NCI-H187 treated with DMSO at 0.1 percent for 48 hours (cell line): ENCODE results near the gene SPEM3.

ENCODE experiments used
- DNase-seq: peaks from one replicate; lab custom pipeline; 2025; lab: John Stamatoyannopoulos, UW

SPEM3 gene

DNA sequence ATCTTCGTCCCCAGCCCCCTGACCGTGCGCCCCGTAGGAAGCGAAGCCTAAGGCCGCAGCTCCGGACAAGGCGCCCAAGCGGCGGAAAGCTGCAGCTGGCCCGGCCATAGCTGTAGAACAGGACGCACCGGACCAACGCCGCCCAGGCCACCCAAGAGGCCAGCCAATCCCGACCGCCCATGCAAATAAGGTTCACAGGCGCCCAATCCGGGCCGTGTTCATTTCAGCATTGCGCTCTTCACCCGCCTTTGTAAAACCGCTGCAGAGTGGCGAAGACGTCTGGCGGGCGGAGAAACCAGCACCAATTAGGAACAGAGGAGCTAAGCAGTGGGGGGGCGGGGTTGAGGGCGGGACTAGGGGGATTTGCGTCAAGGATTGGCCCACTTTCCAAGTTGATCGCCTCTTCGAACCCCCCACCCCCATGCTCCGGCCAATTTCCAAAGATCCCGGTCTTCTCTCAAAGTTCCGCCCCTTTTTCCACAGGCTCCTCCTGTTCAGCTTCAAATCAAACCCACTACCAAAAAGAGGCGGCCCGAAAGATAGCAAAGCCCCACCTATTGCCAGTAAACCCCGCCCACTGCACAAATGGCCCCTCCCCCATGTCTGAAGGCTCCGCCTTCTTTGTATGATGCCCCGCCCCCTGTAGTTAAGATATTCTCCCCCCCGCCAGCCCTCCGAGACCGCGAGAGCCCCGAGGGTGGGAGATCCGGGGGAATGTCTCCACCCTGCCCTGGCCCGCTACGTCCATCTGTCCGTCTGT lies 24.5 kb upstream of the SPEM3 start, which contains the start of gene TMEM256:
Gene TMEM256 (minus strand): TSS at position 121 of the 760 bp plus-strand sequence. CDS start 13 bp downstream, at position 108.
- DNase-seq = peak; percentile 64

DNA sequence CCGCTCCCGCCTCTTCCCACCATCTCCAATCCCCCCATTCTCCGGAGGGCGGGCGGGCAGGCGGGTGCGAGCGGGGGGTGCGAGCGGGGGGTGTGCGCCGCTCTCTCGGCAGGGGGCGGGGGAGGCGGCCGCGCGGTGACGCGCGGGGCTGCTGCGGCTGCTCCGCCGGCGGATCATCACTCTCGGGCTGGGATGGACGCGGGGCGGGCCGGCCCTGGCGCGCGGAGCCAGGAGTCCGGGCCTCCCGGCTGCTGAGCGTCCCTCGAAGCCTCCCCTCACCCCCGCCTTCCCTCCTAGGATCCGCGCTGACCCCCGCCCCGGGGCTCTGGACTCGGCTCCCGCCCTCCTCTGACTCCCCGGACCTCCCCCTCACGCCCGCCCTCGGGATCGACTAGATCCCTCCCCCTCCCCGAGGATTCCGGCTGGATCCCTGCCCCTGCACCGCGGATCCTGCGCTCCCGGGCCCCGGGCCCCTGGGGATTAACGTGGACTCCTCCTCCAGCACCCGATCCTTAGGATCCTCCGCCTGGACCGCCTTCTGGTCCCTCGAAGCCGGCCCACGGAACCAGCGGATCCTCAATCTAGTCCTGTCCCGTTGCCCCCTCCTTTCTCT lies 23.8 kb upstream of the SPEM3 start:
- no peak for DNase-seq

DNA sequence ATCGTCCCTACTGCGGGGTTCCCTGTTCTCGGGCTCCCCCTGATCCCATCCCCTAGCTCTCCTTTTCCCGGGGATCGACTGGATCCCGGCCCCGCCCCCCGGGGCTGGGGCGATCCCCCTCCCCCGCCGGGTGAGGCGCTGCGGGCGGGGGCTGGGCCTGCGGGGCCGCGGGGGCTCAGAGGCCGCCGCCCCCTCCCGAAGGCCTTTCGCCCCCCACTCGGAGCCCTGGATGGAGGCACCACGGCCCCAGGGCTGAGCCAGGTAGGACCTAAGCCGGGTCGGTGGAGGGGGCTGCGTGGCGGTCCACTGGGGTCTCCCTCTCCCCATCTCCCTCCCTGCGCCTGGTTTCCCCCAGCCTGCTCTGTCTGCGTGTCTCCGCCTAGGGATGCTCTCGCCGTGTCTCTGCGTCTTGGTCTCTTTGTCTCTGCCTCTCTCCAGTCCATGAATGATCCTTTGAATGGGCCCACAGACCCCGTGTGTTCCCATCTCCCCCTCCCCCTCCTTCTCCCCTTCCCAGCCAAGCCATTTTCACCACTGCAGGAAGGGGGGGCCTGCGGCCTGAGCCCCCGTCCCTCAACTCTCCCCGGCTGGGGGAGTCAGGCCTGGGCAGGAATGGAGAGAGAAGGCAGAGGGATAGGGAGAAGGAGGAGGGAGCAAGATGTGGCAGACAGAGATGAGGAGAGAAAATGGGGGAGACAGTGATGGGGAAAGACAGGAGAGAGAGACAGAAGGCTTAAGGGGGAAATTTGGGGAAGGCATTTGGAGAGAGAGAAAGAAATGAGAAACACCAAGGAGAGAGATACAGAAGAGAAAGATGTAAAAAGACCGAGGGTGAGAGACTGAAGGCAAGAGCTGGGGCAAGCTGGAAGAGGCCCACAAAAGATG lies 23.1 kb upstream of the SPEM3 start:
- DNase-seq = no peak

DNA sequence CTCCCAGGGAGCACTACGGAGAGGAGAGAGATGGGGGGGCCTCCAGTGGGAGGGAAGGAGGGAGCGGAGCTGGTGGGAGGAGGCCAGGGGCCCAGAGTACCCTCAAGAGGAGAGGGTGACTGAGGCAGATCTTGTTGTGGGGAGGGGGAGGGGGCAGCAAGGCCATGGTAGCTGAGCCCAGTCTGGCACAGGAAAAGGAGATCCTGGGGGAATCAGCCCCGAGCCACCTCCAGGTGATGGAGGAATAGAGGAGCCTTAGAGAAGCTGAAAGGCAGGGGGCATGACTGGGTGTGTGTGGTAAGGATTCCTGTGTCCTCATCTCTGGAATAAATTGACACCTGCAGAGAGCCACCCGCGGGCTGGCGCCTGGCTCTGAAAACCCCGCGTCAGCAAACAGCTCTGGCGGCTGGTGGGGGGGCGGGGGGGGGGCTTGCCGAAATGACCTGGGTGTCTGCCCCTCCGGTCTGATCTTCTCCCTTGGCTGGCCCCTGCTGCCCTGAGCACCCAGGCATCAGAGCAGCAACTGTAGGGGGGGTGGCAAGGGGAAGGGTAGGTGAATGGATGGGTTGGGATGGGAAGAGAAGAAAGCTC lies 22.3 kb upstream of the SPEM3 start:
- DNase-seq = no peak

DNA sequence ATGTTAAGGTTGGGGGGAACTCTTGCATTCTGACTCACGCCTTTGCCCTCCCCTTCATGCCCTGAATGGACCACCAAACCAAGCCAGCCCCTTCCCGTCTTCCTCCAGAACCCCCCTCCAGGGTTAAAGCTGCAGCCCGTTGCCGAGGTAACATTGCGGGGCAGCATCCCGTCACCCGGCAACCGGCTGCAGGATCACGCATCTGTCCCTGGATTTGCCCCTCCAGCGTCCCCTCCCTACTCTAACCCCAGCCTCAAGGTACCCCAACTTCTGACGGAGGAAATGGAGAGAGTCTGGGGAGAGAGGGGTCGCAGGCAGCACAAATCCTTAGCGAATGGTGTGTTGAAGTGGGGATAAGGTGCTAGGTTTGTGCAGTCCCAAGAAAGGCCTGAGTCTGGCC lies 21.6 kb upstream of the SPEM3 start:
- DNase-seq = no peak

DNA sequence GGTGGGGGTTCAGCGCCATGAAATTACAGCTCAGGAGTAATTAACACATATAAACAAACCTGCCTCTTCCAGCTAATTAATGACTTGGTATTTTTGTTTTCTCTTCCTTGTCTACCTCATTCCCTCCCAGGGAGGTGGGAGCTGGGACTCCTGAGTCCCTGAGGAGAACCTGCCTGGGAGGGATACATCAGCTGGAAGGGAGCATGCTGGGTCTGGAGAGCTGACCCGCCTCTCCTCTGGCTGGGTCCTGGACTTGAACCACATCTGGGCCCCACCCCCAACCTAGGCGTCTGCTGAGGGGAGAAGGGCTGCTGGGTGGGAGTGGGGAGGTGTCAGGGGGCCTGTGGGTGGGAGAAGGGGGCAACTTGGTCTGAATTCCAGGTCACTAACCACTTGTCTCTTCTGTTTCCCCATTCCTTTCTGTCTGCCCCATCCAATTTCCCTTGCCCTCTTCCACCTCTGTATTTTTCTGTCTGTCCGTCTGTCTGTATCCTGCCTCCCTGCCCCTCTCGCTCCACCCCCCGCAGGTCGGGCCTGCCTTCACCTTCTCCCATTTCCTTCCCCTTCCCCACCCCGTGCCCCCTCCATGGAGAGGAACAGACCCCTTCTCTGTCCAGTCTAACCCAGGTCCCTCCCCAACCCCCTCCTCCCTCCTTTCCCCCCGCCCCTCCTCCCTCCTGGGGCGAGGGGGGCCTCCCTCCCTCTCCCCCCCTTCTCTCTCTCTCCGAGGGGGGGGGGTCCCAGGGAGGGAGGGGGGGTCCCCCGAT lies 21.0 kb upstream of the SPEM3 start, which contains the start of gene NLGN2:
Gene NLGN2 (plus strand): TSS at position 361 of the 767 bp plus-strand sequence. CDS start 411 bp downstream, outside the sequence.
- no peak for DNase-seq

DNA sequence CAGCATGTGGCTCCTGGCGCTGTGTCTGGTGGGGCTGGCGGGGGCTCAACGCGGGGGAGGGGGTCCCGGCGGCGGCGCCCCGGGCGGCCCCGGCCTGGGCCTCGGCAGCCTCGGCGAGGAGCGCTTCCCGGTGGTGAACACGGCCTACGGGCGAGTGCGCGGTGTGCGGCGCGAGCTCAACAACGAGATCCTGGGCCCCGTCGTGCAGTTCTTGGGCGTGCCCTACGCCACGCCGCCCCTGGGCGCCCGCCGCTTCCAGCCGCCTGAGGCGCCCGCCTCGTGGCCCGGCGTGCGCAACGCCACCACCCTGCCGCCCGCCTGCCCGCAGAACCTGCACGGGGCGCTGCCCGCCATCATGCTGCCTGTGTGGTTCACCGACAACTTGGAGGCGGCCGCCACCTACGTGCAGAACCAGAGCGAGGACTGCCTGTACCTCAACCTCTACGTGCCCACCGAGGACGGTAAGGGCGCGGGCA lies 20.4 kb upstream of the SPEM3 start:
- no peak for DNase-seq

DNA sequence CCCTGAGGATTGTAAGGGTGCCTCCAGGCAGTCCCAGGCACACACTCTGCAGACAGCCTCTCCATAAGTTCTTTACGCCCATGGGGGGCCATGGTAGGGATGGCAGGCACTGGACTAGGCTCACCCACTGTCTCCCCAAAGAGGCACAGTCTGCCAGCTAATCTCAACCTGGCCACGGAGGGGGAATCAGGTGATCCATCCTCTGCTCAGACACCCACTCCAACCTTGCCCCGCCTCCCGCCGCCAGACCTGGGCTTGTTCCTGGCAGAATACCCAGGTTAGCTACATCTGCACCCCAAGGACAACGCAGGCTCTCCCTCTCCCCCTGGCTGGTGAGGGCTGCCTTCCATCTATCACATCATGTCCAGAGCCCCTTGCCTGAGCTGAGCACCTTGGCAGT lies 19.8 kb upstream of the SPEM3 start:
- no peak for DNase-seq

DNA sequence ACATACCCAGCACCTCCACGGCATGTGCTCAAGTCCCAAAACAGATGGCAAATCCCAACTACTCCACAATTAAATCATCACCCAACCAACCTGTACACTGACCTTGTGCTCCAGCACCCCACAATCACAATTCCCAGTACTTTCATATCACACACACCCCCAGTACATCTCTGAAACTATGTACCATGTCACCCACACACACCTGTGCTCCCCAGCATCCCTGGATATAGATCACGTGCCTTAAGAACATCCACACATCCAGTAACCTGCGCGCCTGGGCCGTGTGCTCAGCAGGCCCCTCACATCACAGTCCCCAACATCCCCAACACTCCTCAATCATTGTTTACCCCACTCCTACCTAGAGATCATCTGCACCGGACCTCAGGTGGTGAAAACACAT lies 18.9 kb upstream of the SPEM3 start:
- no peak for DNase-seq

DNA sequence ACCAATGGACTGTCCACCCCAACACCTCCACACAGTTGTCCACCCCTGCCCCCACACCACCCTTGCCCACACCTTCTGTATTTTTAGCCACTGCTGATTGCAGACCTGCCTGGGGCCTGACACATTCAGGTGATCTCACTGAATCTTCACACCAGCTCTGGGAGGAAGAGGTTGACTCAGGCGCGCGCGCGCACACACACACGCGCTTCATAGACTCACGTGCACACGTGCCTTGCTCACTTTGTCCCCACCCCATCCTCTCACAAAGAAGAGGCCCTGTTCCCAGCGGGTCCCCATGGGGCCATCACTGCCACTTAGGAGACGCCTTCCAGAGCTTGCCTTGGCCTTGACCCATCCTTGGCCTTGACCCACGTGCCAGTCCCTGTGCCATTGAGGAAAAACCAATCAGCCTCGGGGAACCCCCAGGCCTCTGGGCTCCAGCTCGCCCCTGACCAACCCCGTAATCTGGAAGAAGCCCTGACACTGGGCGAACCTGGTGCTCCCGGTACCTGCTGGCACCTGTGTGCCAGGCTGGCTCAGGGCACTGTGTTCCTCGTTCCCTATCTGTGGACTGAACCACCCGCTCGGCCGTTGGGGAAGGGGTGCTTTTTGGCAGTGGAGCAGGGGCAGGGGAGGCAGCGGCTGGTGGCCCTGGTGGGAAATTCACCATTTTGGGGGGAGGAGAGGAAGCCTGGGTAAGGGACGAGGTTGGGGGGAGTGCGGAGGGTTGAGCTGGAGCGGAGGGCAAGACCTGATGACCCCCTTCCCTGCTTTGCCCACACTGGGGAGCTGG lies 17.8 kb upstream of the SPEM3 start:
- DNase-seq = no peak

DNA sequence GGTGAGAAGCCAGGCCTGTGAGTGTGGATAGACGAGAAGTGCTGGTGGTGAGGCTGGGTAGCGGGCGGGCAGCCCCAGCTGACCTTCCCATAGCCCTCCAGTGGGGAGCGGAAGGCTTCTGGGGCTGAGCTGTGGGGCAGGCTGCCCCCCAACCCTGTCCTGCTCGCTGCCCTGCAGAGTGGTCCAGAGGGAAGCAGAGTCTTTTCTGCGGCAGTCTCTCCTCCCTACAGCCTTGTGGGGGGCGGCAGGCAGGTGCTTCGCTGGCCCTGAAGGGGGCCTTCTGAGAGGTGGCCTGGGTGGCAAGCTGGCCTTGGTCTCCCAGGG lies 17.3 kb upstream of the SPEM3 start:
- no peak for DNase-seq

DNA sequence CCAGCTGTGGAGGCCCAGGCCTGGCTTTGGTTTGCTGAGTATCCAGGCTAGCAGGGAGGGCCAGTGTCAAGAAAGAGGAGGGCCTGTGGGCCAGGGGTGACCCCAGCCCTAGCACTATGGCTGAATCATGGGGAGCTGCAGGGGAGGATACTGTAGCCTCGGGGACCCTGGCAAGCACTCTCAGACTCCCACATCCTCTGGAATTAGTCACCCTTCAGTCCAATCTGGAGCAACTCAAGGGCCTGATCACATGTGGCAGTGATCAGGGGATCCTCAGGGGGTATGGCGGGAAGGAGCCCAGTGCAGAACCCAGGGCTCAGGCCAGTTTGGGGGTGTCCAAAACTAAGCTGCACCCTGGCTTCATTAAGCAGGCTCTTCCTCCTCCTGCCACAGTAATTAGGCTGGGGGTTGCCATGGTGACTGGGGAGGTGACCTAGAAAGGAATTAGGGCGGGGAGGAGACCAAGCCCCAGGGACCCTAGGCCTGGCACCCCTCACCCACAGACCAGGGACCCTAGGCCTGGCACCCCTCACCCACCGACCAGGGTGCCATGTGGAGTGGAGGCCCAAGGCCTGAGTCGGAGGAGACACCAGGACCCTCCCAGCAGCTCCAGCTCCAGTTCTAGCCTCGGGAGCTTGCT lies 15.2 kb upstream of the SPEM3 start:
- DNase-seq = no peak

DNA sequence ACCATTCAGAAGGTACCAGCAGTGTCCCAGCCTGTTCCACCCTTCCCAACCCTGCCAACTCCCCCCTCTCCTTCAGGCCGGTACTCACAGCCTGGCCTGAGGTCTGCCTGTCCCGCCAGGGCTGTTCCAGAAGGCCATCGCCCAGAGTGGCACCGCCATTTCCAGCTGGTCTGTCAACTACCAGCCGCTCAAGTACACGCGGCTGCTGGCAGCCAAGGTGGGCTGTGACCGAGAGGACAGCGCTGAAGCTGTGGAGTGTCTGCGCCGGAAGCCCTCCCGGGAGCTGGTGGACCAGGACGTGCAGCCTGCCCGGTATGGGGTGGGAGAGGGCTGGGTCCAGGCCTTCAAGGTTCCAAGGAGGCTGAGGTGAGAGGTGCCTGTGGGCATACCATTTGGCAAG lies 13.8 kb upstream of the SPEM3 start:
- DNase-seq = no peak

DNA sequence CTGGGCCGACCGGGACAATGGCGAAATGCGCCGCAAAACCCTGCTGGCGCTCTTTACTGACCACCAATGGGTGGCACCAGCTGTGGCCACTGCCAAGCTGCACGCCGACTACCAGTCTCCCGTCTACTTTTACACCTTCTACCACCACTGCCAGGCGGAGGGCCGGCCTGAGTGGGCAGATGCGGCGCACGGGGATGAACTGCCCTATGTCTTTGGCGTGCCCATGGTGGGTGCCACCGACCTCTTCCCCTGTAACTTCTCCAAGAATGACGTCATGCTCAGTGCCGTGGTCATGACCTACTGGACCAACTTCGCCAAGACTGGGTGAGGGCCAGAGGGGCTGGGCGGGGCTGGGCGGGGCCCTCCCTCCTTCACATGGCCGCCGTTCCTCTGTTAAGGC lies 12.9 kb upstream of the SPEM3 start:
- DNase-seq = no peak

DNA sequence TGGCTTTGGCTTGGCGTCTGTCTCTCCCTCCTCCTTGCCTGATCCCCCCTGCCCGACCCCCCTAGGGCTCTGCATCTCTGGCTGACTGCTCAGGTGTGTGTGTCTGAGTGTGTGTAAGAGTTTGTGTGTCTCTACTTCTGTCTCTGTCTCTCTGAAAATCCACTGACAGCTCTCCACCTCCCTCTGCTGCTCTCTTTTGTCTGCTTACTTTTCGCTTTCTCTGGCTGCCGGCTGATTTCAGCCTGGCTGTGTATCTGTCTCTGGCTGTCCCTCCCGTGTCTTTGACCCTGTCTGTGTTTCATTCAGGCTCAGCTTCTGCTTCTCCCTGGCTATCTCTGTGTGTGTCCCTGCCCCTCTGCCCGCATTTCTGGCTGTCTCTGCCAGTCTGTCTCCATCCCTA lies 12.3 kb upstream of the SPEM3 start:
- DNase-seq = no peak

DNA sequence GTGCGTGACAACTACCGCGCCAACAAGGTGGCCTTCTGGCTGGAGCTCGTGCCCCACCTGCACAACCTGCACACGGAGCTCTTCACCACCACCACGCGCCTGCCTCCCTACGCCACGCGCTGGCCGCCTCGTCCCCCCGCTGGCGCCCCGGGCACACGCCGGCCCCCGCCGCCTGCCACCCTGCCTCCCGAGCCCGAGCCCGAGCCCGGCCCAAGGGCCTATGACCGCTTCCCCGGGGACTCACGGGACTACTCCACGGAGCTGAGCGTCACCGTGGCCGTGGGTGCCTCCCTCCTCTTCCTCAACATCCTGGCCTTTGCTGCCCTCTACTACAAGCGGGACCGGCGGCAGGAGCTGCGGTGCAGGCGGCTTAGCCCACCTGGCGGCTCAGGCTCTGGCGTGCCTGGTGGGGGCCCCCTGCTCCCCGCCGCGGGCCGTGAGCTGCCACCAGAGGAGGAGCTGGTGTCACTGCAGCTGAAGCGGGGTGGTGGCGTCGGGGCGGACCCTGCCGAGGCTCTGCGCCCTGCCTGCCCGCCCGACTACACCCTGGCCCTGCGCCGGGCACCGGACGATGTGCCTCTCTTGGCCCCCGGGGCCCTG lies 11.5 kb upstream of the SPEM3 start:
- no peak for DNase-seq

DNA sequence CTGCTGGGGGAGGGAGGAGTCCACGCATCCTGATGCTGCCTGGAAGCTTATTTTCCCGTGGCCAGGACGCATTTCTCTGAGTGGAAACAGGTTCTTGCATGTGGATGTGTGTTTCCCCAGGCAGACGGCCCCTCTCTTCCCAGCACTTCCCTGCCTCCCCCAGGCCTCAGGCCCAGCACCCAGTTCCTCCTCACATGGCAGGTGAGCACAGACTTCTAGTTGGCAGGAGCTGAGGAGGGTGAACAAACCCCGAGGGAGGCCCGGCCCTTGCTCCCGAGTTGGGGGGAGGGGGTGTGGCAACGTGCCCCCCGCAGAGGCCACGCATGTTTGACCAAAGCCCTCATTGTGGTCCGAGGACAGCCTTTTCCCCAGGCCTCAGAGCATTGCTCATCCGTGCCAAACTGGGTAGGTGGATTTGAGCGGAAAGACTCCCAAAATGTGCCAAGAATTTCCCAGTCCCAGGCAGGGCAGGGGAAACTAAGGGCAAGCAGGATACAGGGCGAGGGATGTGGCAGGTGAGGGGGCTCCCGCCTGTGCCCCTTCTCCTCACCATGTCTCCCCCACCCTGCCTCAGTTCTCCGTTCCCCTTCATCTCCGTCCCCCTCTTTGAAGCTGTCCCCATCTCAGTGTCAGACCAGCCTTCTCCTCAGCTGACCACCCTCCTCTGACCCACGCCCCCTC lies 10.0 kb upstream of the SPEM3 start:
- DNase-seq = no peak

DNA sequence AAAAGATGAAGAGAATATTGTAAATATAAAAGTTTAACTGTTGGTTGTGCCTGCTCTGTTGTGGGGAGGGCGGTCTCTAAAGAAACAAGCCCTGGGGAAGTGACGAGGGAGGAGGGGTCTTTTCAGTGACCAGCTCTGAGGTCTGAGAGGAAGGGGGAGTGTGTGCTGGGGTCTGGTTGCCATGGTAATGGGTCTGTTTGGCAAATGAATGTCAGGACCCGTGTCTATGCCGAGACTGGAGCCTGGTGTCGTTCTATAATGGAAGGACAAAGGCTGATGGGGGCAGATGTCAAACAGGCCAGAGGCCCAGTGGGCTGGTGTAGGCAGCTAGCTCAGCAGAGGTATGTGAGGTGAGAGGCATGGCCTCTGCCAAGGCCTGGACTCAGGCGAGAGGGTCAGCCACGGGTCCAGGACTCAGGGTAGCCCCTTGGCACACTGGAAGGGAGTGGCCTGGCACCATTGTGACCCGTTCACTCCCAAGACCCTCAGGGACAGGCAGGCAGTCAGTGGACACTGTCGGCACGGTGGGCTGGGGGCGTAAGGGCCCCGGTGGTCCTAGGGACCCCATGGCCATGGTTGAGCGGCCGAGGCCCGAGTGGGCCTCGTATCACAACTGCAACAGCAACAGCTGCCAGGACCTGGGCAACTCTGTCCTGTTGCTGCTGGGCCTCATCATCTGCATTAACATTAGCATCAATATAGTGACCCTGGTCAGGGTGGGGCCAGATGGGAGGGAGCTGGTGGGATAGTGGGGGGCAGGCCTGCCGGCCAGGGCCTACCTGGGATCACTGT lies 8.6 kb upstream of the SPEM3 start, which contains the start of gene SPEM1:
Gene SPEM1 (plus strand): TSS at position 506 of the 792 bp plus-strand sequence. CDS start 61 bp downstream, at position 567.
- DNase-seq = no peak
